GM12891 (cell line): ENCODE measurements around the gene B9D2.
"Not testable (repeated sequence)": the region's sequence is repeated elsewhere in the genome, so short reads cannot be mapped to it uniquely, and the experiment has no call there.

ENCODE experiments used
- DNase-seq: peaks from one replicate; pipeline ENCODE4 v3.0.0; 2011; ENCODE audit warnings: low spot score; ENCODE audit not compliant: insufficient read length
- FAIRE-seq: peaks from 2 replicates; lab custom pipeline; 2011; peaks lifted over from hg19 to GRCh38; lab: Jason Lieb, UNC
- PAX5 ChIP-seq: IDR thresholded peaks from 2 replicates; pipeline ENCODE4 v1.6.1; 2011; ENCODE audit warnings: low read length, moderate library complexity, mild to moderate bottlenecking; ENCODE audit not compliant: insufficient read depth, severe bottlenecking
- POLR2A ChIP-seq: IDR thresholded peaks from 2 replicates; pipeline ENCODE4 v1.6.1; 2011; ENCODE audit warnings: low read depth, low read length, control low read depth
- POLR2AphosphoS5 ChIP-seq: IDR thresholded peaks from 2 replicates; pipeline ENCODE4 v1.6.1; 2011; ENCODE audit warnings: low read depth, low read length, control low read depth
- POU2F2 ChIP-seq: IDR thresholded peaks from 2 replicates; pipeline ENCODE4 v1.6.1; 2011; ENCODE audit warnings: low read depth, mild to moderate bottlenecking, control low read depth, low read length, moderate library complexity
- SPI1 ChIP-seq: IDR thresholded peaks from 2 replicates; pipeline ENCODE4 v1.6.1; 2011; ENCODE audit warnings: low read depth, low read length, control low read depth
- TAF1 ChIP-seq: IDR thresholded peaks from 2 replicates; pipeline ENCODE4 v1.6.1; 2011; ENCODE audit warnings: low read depth, low read length, control low read depth

B9D2 gene

GRCh38 chr19:41372501-41372900 is 8.6 kb upstream of the B9D2 start:
- FAIRE-seq, result no peak

GRCh38 chr19:41371541-41371940 is 7.6 kb upstream of the B9D2 start:
- DNase-seq, result no peak
- FAIRE-seq, result no peak
- no peak for TF ChIP-seq SPI1
- no peak for TF ChIP-seq POU2F2
- TF ChIP-seq TAF1, result no peak
- no peak for TF ChIP-seq POLR2AphosphoS5
- no peak for TF ChIP-seq PAX5
- no peak for TF ChIP-seq POLR2A

More at GRCh38 chr19:41372501-41372900, 8.6 kb upstream of the B9D2 start:
- DNase-seq, result no peak
- TF ChIP-seq PAX5, result no peak
- no peak for TF ChIP-seq POLR2AphosphoS5
- TF ChIP-seq SPI1, result no peak
- no peak for TF ChIP-seq POU2F2
- TF ChIP-seq TAF1, result no peak
- TF ChIP-seq POLR2A, result no peak

GRCh38 chr19:41371119-41371518 is 7.2 kb upstream of the B9D2 start:
- not testable (repeated sequence) for DNase-seq, FAIRE-seq

GRCh38 chr19:41369769-41370168 is 5.8 kb upstream of the B9D2 start:
- no peak for TF ChIP-seq POLR2AphosphoS5
- no peak for TF ChIP-seq POLR2A
- no peak for TF ChIP-seq SPI1
- DNase-seq (no peak), FAIRE-seq (no peak)

GRCh38 chr19:41367848-41368301 is 3.9 kb upstream of the B9D2 start:
- no peak for FAIRE-seq
- TF ChIP-seq SPI1 (peak; percentile 36; the same call in 1 of the 2 replicates), POLR2AphosphoS5 (no peak)
- DNase-seq, result no peak

GRCh38 chr19:41366089-41366488 is 2.1 kb upstream of the B9D2 start:
- DNase-seq (no peak), FAIRE-seq (no peak)
- TF ChIP-seq POU2F2 (no peak), POLR2AphosphoS5 (no peak), PAX5 (no peak), POLR2A (no peak), TAF1 (no peak), SPI1 (no peak)

- no peak for TF ChIP-seq POU2F2
- peak; percentile 41 for TF ChIP-seq SPI1
- FAIRE-seq (peak; percentile 33), DNase-seq (no peak)
These were observed 809 bp upstream of the B9D2 start for GRCh38 chr19:41364524-41365391.

GRCh38 chr19:41363371-41363752 is 587 bp downstream of the B9D2 start:
- FAIRE-seq (no peak), DNase-seq (no peak)
- TF ChIP-seq SPI1, result no peak
- TF ChIP-seq PAX5, result no peak
- TF ChIP-seq POLR2AphosphoS5, result no peak
- no peak for TF ChIP-seq POLR2A

GRCh38 chr19:41362143-41362847 is 1.7 kb downstream of the B9D2 start:
- FAIRE-seq (no peak), DNase-seq (no peak)
- TF ChIP-seq PAX5 (no peak), TAF1 (no peak), POLR2A (no peak), POLR2AphosphoS5 (no peak), POU2F2 (no peak), SPI1 (no peak)

- FAIRE-seq (no peak), DNase-seq (no peak)
- TF ChIP-seq TAF1, result no peak
- TF ChIP-seq POU2F2, result no peak
- no peak for TF ChIP-seq POLR2A
- no peak for TF ChIP-seq SPI1
- no peak for TF ChIP-seq PAX5
- no peak for TF ChIP-seq POLR2AphosphoS5
These were observed 4.2 kb downstream of the B9D2 start for GRCh38 chr19:41359741-41360140.
